ENCODE data around the gene LRRC8D.

LRRC8D gene

DNA sequence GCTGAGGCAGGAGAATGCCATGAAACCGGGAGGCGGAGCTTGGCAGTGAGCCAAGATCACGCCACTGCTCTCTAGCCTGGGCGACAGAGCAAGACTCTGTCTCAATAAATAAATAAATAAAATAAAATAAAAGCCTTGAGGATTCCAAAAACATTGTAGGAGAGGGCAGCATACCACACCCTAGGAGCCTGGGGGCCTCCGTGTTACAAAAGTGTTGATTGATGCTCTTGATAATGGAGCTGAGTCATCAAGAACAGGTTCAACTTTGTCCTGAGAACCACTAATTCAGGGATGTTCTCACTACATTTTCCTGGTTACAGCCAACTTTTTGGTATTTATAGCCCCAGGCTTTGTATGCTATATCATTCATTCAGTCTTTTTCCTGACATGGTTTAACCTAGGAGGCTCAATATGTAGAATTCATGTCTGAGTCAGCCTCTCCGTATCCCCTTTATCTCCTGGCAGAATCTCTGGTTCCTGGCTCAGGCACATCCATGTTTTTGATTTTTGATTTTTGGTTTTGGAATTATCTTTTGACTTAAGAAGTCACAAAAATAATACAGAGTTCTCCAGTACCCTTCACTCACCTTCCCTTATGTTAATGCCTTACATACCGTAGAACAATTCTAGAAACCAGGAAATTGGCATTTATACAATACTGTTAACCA lies 69.4 kb downstream of the LRRC8D start:
- FAIRE-seq (no peak), DNase-seq (ENCODE audit: low spot score) (no peak)

DNA sequence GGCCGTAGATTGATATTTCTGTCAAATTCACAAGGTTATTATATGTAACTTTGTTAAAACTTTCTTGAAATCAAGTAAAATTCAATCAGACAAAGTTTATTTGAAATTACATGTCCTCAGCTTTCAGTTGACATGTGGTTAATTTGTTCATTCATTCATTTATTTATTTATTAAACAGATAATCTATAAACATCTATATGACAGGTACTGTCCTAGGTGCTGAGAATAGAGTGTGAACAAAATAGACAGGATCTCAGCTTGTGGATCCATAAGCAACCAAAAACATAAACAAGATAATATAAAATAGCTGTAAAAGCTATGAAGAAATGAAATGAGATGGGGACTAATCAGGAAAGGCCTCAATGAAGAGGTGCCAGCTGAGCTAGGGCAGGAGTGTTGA lies 72.0 kb downstream of the LRRC8D start:
- FAIRE-seq (no peak), DNase-seq (ENCODE audit: low spot score) (no peak)

DNA sequence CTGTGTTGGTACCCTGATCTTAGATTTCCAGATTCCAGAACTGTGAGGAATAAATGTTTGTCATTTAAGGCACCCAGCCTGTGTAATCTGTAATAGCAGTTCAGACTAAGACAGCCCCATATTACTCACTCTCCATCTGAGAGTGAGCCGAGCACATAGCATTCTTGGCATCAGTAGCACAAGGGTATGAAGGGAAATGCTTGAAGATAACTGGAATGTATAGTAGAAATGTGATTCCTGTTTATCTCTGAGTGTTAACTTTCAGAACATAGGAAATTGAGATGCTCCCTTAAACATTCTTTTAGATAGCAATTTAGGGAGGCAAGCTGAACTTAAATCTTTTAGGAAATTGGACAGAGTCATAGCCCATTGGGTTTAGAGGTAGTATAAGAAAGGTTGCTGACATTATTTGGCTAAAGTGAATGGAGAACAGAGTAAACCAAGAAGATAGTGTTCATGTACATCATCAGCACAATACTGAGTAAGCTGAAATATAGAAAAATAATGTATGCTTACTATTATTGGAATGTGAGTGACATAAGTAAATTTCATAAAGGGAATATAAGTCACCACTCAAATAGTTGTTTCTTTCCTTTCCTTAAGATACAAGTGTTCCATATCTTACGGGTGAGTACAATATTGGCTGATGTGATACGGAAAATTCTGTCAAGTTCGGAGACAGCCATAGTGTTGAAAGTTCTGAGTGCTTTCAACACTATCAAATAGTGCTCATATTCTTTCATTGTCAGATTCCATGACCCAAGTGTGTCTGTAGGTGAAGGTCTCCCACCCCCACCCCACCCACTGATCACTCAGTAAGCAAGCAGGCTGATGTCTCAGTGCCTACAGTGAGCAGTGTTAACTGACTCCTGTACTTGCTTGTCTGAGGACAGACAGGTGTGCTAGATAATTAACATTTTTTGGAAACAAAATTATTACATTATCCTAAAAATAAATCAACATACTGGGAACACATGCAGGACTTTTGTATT lies 73.7 kb downstream of the LRRC8D start:
- DNase-seq (ENCODE audit: low spot score) (peak; percentile 68), FAIRE-seq (peak; percentile 32)

DNA sequence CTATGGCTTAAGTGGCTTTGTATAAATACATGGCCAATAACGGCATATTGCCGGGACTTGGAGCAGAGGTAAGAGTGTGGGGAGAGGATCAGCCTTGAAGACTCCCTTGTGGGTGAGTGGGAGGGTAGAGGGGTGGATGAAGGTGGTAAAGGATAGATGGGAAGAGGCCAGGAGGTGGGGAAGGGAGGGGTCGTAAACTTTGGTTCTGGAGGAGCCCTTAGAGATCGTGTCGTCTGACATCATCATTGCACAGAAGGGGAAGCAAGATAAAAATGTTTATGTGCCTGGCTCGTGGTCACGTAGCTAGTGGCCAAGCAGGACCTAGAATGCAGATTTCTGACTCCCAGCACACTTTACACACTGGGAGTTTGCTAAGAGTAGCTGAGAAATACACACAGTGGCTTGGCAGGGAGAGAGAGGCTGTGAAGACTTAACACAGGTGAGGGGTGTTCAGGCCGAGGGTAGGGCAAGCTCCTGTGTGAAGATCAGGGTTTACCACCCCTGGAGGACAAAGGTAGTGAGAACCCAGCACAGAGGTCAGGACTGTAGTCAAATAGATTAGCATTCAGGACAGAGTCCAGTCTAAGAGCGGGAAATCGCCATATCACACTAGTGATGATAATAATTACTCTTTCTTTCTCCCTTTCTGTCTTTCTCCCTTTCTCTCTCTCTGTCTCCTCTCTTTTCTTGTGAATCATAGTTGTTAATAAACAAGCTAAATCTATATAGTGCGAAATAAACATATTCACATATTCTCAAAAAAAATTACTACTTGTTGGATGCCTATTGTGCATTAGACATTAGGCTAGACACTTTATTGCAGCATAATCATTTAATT lies 75.5 kb downstream of the LRRC8D start:
- FAIRE-seq: no peak
- no peak for DNase-seq (ENCODE audit: low spot score)

DNA sequence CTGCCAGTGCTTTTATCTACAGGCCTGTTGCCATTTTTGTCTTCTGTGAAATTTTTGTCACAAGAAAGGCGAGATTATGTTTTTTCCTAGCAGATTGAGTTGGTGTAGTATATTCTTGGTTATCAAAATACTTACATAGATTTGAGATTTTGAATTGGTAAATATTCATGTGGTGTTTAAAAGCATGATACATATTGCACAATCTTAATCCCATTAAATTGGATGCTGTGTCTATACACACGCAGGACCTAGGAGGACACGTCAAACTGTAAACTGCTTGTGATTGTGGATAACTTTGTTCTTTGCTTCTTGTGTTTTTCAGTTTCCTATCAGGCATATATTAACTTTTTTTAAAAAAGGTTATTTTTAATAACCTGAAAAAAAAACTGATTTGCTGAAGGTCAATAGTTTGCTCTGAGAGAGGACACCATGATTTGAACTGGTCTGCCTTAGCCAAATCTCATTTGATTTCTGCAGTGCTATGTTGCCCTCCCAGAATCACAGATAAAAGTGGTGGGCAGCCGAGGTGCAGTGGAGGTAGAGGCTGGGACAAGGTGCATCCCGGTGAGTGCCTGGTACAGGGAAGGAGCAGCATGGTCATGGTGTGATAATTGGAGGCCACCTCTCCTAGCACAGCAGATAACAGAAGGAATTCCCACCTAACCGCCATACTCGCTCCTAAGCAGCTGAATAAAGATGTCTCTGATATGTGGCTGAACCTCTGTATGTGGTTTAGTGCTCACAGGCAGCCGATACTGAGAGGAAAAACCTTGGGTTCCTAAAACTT lies 76.7 kb downstream of the LRRC8D start:
- FAIRE-seq: no peak
- no peak for DNase-seq (ENCODE audit: low spot score)

DNA sequence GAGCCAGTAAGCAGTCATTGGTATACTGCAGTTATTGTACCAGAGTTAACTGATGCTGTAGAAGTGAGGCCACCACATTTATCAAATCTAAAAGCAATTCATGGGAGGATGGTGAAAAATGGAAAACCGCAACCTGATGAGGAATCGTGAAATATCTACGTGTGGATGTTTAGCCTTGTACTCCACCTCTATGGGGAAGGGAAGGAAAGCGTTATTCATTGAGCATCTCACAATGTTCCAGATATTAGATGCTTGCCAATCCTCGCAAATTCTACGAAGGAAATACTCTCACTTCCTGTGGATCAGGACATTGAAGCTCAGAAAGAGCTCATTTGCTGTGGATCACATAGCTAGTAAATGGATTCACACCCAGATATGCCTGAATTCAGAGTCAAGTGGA lies 77.3 kb downstream of the LRRC8D start:
- DNase-seq (ENCODE audit: low spot score) (no peak), FAIRE-seq (no peak)

DNA sequence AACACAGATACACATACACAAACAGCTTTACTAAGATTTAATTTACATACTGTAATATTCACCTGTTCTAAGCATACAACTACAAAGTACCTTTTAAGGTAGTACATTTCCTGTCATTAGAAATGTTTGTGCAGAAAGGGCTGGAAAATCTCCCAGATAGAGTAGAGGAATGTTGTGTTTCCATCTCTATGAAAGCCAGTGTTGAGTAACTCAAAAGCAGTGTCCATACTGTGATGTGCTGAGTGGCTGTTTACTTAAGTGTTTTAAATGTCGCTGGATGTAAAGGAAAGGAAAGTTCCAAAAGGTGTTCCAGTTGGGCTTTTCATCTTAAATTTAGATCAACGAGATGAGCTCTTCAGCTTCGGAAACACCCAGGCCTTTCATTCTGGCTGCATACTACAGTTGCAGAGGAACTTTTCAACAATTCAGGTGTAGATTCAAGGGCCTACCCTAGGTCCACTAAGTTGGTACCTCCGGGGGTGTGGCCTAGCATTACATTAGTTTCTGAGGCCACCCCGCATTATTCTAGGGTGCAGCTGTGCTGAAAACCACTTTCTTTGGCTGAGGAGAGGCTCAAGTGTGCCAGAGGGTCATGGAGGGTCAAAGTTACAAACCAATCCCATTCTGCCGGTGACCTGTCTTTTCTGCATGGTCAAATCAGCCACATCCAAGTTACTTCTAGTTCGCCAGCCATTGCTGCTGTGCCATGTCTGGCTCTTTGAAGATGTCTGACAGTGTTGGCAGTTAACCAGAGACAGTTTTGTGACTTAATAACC lies 78.1 kb downstream of the LRRC8D start:
- DNase-seq (ENCODE audit: low spot score): no peak
- no peak for FAIRE-seq

DNA sequence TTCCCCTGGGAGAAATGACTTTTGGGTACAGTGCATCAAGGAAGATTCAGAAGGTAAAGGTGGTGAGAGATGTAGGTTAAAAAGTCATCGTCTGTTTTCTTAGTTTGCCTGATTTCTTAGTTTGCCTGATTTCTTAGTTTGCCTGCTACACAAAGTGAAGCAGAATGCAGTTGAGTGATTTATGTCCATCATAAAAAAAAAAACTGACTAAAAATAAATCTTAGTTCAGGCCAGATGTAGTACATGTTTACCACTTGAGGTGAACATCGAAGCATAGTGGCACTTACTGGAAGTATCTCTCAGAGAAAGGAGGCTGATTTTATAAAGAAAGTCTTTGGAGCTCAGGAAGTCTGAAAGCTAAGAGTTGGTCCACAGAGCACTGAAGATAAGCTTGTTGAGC lies 79.5 kb downstream of the LRRC8D start:
- FAIRE-seq: no peak
- DNase-seq (ENCODE audit: low spot score): no peak

DNA sequence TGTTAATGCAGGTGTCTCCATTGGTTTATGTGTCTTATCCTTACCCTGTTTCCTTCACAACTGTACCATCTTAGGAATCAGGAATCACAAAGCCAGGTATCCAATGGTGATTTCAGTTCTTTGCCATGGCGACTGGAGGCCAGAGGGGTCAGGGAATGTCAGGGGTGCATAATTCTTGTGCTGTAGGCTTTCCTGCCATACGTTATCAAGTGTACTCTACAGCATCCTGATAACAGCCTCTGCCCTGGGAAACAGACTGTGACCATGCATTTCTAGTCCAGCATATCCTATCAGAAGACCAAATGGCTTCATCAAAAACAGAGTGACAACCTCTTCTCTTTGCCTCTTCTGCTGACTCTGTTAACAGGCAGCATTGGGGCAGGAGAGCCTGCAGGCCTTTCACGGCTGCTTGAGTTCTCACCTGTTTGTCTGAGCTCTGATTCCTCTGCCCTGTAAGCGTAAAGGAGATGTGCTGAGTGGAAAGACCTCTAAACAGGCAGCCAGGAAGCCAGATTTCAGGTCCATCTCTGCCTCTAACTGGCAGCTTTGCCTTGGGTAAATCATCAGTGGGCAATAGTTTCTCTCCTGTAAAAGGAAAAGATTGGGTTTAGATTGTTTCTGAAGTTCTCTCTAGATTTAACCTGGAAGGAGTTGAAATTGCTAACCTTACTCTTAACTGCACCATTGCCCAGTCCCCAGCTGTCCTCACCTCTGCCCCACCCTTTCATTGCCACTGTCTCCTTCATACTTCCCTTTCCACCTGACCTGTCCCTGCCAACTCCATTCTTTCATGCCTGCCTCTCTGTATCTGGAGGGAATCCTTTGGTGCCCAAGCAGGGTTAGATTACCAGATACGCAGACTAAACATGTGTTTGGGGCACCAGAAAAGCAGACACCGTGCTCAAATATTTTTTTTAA lies 80.2 kb downstream of the LRRC8D start:
- DNase-seq (ENCODE audit: low spot score): no peak
- no peak for FAIRE-seq

DNA sequence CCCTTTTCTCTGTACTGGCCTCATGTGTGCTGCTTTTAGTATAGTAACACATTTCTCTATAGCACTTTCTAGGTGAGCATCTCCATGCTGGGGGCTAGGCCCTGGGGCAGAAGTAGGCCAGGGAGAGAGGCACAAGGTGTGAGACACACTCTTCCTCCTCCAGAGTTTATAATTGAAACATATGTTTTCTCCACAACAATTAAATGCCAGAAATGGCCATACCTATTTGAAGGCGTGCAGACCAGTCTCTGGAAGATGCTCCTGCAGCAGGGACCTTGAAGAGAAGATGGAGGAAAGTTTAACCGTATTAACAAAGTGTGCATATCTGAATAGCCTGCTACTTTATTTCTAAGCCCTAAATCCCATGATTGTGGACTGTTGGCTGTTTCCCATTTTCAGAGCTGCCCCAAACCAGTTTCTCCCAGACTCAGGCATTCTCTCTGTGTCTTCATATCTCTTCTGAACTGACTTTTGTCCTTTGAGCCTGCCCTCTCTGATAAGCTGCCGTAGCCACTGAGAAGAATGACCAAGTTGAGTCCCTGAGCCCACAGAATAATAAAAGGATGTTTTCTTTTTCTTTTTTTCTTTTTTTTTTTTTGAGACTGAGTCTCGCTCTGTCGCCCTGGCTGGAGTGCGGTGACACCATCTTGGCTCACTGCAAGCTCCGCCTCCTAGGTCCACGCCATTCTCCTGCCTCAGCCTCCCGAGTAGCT lies 81.3 kb downstream of the LRRC8D start:
- DNase-seq (ENCODE audit: low spot score) (no peak), FAIRE-seq (no peak)

DNA sequence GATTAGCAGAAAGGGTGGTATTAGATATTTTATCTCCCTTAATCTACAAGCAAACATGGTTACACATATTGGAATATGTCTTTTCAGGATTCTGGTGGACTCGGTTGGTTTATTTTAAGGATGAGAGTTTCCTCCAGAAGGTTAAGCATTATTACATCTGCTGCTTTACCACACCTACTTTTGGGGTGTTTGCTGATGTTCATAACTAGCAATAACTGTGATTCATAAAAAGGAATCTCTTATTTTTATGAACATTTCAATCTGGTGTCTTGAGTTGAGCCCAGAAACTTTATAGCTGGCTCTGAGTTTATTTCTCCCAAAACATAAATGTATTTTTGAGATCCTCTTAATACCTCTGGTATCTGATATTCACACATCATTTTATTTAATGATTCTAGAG lies 82.7 kb downstream of the LRRC8D start:
- FAIRE-seq (no peak), DNase-seq (ENCODE audit: low spot score) (no peak)

DNA sequence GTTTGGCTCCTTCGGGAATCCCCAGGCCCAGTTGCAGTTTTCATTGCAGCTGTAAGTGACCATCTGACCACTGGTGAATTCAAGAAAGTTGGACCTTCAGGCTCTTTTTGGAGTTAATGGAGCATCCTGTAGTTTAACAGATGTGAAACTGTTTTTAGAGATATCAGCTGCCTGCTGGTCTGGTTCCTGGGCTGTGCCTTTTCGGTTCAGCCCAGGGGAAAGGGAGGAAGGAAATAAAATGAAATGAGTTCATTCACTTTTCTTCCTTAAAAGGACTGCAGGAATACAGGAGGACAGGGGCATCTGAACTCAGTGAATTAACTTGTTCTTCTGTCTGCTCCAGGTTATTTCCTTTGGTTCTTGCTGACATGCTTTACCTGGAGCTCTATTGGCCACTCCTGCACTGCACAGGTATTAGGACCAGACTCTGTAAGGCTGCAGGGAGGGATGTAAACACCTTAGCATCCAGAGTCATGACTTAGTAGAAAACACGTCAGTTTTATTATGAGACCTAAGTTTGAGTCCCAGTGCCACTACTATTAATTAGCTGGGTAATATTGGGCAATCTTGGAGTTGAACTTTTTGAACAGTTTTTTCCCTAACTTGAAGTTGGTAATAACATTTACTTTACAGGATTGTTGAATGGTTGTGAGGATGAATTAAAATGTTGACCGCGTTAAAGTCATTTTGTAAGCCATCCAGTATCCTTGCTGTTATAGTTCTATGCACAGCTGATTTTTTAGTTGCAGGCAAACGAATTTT lies 83.6 kb downstream of the LRRC8D start:
- FAIRE-seq (no peak), DNase-seq (ENCODE audit: low spot score) (no peak)

DNA sequence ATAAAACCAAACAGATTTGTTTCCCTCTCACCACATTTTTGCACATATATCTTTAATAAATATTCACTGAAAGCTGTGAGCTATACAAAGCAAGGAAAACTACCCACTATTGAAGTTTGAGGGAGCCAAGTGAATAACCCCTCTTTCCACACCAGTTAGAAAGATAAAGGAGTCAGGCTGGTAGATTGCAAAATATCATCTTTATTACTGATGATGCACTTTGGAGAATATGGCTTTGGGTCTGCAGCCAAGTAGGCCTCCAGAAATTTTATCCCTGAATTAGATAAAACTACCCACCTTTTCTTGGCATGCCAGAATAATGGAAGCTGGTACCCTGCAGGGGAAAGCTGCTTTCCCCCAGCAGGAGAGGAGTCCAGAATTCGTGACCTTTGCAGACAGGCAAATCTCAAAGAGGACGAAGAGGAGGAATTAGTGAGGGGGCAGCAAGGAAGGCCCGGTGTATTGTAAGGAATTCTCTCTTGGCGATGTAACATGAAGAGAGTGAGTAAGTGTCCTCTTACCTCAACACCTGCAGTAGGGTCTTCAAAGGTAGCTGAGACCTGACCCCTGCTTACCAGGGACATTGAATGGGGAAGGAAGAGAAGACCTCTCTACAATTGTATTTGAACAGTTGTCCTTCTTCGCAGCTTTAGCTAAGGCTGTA lies 84.7 kb downstream of the LRRC8D start:
- FAIRE-seq: no peak
- no peak for DNase-seq (ENCODE audit: low spot score)

DNA sequence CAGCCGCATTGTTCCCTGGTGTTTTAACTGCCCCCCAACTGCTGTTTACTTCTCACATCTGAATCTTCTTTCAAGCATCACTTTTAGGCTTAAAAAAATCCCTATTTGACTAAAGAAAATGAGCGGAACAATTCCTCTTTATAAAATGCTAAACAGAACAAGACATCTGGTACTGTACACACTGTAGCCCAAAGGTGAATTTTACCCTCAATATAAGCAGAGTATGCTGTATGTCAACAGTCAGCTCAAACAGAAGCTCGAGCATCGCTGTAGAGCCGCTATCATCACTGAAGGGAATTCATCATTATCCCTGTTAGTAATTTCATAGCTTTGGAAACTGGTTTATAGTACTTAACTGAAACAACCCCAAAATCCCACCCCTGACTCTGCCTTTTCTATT lies 85.3 kb downstream of the LRRC8D start:
- FAIRE-seq (no peak), DNase-seq (ENCODE audit: low spot score) (no peak)

DNA sequence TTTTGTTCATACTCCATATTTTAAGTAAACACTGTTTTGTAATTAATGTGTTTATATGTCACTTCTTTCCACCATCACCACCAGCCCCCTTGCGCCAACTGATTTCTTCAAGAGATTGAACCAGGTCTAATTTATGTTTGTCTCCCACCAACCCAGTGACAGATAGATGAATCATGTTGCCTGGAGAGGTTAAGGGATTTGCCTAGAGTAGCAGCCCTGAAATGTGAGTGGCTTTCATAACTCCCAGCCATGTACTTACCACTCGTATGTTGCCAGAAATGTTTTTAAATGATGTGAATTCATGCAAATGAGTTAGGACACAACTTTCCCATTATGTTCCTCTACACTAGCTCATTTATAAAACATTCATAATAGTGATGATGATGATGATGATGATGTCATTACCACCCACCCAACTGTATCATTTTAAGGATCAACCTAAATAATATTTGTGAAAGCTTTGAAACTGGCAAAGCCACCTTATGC lies 86.9 kb downstream of the LRRC8D start:
- FAIRE-seq (peak; percentile 86), DNase-seq (ENCODE audit: low spot score) (peak; percentile 85)

DNA sequence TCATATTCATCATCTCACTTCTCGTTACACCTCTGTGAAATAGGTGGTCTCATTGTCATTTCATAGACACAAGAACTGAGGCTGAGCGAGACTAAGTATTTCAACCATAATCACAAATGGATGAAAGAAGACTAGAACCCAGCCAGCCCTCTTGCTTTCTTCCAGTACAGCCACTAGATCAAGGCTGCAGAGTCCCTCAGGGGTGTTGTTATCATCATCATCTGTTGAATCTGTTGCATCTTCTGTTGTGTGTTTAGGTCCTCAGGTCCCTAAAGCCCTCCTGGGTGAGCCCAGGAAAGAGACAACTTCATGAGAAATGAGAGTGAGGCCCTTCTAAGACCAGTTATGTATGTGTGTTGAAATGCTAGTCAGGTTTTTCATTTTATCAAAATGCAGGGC lies 87.4 kb downstream of the LRRC8D start:
- DNase-seq (ENCODE audit: low spot score) (no peak), FAIRE-seq (no peak)

Measured in RCC 7860 (cell line).